ENCODE data around the gene PLCH1. TPM values are rescaled to one million over a fixed set of nuclear protein-coding genes. Genes with fewer than 3 reads are reported as not detected.

Gene PLCH1
- total and polyA plus RNA-seq, 4 donors: 0.03 to 1.0 (median 0.22) TPM

DNA sequence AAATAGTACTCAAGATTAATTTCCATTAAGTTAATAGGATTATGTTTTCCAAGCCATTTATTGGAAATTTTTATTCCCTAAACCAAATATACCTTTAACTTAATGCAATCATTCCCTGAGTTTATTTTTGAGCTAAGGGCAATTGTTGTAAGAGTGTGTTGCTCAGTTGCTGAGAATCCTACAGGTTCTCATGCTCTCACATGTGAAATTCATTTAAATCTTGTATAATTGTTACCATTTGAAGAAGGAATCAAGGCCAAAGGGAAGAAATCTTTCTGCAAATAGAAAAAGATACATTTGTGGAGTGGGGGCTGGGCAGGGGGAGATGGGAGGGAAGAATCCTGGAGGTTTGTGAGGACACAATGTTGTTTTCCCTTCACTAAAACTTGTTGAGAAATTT, 248.7 kb downstream of the PLCH1 start:
- no peak overlapping the region for H3K9ac ChIP-seq (ENCODE audit: low read depth in 1 of 2, low read length in 2 of 2)
- H3K27me3 ChIP-seq (ENCODE audit: control insufficient read depth in 4 of 4, insufficient read depth in 4 of 4, low read length in 3 of 4): no peaks in the 10 kb centered on the region
- TF ChIP-seq, protein P1, sequence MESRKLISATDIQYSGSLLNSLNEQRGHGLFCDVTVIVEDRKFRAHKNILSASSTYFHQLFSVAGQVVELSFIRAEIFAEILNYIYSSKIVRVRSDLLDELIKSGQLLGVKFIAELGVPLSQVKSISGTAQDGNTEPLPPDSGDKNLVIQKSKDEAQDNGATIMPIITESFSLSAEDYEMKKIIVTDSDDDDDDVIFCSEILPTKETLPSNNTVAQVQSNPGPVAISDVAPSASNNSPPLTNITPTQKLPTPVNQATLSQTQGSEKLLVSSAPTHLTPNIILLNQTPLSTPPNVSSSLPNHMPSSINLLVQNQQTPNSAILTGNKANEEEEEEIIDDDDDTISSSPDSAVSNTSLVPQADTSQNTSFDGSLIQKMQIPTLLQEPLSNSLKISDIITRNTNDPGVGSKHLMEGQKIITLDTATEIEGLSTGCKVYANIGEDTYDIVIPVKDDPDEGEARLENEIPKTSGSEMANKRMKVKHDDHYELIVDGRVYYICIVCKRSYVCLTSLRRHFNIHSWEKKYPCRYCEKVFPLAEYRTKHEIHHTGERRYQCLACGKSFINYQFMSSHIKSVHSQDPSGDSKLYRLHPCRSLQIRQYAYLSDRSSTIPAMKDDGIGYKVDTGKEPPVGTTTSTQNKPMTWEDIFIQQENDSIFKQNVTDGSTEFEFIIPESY (IDR thresholded peaks at IDR 0.05): no peak
- no peak for TF ChIP-seq CTCF (IDR thresholded peaks at IDR 0.05; ENCODE audit: low read depth, low read length, missing input control)
- TF ChIP-seq JUND (IDR thresholded peaks at IDR 0.05): no peak
- no peak for TF ChIP-seq MAX (IDR thresholded peaks at IDR 0.05)
- TF ChIP-seq REST (IDR thresholded peaks at IDR 0.05): no peak
- TF ChIP-seq ATF3 (IDR thresholded peaks at IDR 0.05): no peak
- no peak for TF ChIP-seq SP1 (IDR thresholded peaks at IDR 0.05)
- TF ChIP-seq HNF4G (IDR thresholded peaks at IDR 0.05): no peak
- TF ChIP-seq HNF4A (conservative IDR thresholded peaks at IDR 0.05): no peak
- TF ChIP-seq EGR1 (IDR thresholded peaks at IDR 0.05; ENCODE audit: low read depth in 2 of 2): no peak
- H3K4me1 ChIP-seq (ENCODE audit: control insufficient read depth in 4 of 4, insufficient read depth in 4 of 4, low read length in 3 of 4): no peaks in the 10 kb centered on the region
- H3K36me3 ChIP-seq (ENCODE audit: control insufficient read depth in 4 of 4, insufficient read depth in 3 of 4, low read depth in 1 of 4, low read length in 3 of 4): no peaks in the 10 kb centered on the region
- H3K9me3 ChIP-seq (ENCODE audit: control insufficient read depth in 4 of 4, low read length in 3 of 4): no peaks in the 10 kb centered on the region
- DNase-seq (ENCODE audit: low spot score): no peak
- H3K4me3 ChIP-seq (ENCODE audit: low read depth in 1 of 3, low read length in 3 of 3): no peak overlapping the region
- no peak overlapping the region for H3K27ac ChIP-seq (ENCODE audit: low read depth in 1 of 2, low read length in 2 of 2)

GRCh38 chr3:155495387-155495786, 249.5 kb downstream of the PLCH1 start:
- 95% methylated on average over 4 of the region's 4 CpGs for WGBS
- Histone ChIP-seq H3K27me3 (ENCODE audit: control insufficient read depth in 4 of 4, insufficient read depth in 4 of 4, low read length in 3 of 4) (no peaks in the 10 kb centered on the region), H3K9ac (ENCODE audit: low read depth in 1 of 2, low read length in 2 of 2) (no peak overlapping the region), H3K27ac (ENCODE audit: low read depth in 1 of 2, low read length in 2 of 2) (no peak overlapping the region), H3K36me3 (ENCODE audit: control insufficient read depth in 4 of 4, insufficient read depth in 3 of 4, low read depth in 1 of 4, low read length in 3 of 4) (no peaks in the 10 kb centered on the region), H3K4me3 (ENCODE audit: low read depth in 1 of 3, low read length in 3 of 3) (no peak overlapping the region), H3K9me3 (ENCODE audit: control insufficient read depth in 4 of 4, low read length in 3 of 4) (no peaks in the 10 kb centered on the region), H3K4me1 (ENCODE audit: control insufficient read depth in 4 of 4, insufficient read depth in 4 of 4, low read length in 3 of 4) (no peaks in the 10 kb centered on the region)
- DNase-seq (ENCODE audit: low spot score): no peak
- TF ChIP-seq ATF3 (IDR thresholded peaks at IDR 0.05) (no peak), NR2F2 (IDR thresholded peaks at IDR 0.05) (no peak), MAX (IDR thresholded peaks at IDR 0.05) (no peak), GABPA (IDR thresholded peaks at IDR 0.05 in 1 of 2, conservative IDR thresholded peaks at IDR 0.05 in 1 of 2) (no peak), RAD21 (IDR thresholded peaks at IDR 0.05) (no peak), RXRA (IDR thresholded peaks at IDR 0.05) (no peak), SP1 (IDR thresholded peaks at IDR 0.05) (no peak), CTCF (IDR thresholded peaks at IDR 0.05; ENCODE audit: low read depth, low read length, missing input control) (no peak), HNF4G (IDR thresholded peaks at IDR 0.05) (no peak), YY1 (IDR thresholded peaks at IDR 0.05) (no peak), TAF1 (conservative IDR thresholded peaks at IDR 0.05) (no peak), EGR1 (IDR thresholded peaks at IDR 0.05; ENCODE audit: low read depth in 2 of 2) (no peak)
- TF ChIP-seq, protein P1 (IDR thresholded peaks at IDR 0.05): no peak
